IPS-NIHi11 (cell line): Measurements from ENCODE around the gene MARS1.

Experiments
- DNase-seq: peaks from one replicate; pipeline ENCODE4 v3.0.0; 2012; ENCODE audit warnings: mixed read lengths, low spot score

Gene MARS1

DNA sequence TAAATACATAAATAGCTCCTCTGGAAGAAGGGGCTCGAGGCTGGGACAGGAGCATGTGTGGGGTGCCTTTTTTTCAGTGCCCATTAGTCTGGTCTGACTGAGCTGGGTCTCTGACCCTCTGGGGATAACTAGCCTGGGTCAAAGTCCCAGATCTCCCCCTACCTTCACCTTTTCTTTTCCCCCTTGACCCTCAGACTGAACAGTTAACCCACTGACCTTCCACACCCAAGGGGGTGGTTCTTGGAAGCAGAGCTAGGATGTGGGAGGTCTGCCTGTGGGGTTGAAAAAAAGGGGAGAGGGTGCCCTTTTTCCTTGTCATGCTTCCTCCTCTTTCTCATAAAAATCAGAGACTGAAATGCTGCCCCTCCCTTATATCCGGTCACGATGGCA, 29.2 kb upstream of the MARS1 start:
- no peak for DNase-seq

DNA sequence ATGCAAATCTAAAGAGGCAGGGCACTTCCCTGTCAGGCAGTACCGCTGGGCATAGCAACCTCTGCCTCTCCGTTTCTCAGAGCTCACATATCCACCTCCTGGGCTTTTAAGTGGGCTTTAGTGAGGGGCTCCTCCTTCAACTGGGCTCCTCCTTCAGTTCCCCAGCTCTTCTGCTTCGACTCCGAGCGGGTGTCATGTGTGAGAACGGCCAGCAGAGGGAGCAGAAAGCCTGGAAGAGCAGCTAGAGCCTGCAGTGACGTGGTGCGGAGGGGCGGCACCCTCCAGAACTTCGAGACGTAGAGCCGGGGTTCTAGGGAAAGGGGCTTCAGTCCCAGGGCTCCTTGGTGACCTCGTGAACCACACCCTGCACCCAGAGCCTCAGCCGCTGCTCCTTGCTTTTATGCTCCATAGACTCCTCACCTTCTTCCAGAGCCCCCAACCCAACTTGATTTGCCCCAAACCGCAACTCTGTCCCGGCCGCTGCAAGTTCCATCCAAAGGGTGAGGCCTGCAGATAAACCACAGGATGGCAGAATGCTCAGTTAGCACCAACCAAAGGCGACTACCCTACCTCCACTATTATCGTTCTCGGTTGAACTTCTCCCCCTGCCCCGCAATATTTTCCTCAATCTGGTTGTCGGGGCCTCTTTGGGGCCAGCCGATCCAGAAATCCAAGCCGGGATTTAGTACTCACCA, 28.7 kb upstream of the MARS1 start:
- peak; percentile 70 for DNase-seq

DNA sequence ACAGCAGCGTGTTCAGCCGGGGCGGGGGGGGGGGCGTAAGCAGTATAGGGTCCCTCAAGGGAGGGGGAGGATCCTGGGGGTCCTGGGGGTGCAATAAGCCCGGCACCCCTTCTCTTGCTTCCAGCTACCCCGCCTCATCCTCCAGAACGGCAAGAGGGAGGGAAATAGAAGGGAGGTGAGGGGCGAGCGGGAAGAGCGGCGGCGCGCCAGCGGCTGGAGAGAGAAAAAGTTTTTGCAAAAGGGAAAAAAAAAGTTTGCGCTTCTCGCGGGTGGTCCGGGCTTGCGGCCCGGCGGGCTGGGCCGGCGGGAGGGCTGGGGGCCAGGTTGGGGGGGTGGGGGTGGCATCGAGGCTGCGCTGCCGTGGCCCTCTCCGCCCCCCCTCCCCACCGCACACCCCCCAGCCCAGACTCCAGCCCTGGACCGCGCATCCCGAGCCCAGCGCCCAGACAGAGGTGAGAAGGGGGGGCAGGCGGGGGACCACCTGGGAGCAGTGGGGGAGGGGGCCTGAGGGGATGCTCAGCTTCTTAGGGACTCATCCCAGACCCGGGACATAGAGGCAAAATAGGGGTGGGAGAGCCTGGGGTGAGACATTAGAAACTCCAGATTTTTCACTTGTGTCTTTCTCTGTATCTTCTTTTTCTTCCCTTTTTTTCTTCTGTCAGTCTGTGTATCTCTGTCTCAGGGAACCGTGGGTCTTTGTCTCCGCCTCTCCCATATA, 28.0 kb upstream of the MARS1 start, which contains the start of gene GLI1:
Gene GLI1, plus strand, starts transcription at position 36 of the 718 bp plus-strand sequence. CDS start 3,907 bp downstream, outside the sequence.
- no peak for DNase-seq

DNA sequence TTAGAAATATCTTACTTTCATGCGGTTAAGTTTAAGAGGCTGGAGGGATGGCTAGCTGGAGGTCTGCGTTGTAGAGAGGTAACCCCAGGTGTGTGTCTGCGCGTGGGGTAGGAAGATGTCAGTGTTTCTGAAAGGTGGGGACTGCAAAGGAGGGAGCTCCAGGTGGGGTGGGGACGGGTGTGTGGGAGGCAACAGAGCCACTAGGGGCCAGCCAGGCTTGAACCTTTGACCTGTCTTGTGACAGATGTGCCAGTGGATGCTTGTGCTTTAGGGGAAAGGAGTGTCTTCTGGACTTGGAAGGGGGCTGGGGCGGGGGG, 27.4 kb upstream of the MARS1 start:
- no peak for DNase-seq

DNA sequence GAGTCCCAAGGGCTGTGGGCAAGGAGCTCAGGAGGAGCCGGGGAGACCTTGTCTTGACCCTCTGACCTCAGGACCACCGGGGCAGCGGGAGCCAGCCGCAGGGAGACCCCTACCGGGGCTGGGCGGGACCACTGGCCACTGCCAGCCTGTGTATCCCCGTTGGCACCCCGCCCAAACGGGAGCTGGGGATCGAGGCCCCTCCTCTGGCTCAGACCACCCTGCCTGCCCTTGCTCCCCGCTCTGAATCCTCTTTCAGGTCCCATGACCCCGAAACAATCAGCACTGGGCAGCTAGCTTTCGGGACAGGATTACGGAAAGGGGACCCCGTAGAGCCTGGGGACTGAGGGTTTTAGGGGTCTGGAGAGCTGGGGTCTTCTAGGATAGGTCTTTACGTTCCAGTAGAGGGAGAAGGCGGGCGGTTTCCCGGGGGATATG, 27.0 kb upstream of the MARS1 start:
- peak; percentile 34 for DNase-seq

DNA sequence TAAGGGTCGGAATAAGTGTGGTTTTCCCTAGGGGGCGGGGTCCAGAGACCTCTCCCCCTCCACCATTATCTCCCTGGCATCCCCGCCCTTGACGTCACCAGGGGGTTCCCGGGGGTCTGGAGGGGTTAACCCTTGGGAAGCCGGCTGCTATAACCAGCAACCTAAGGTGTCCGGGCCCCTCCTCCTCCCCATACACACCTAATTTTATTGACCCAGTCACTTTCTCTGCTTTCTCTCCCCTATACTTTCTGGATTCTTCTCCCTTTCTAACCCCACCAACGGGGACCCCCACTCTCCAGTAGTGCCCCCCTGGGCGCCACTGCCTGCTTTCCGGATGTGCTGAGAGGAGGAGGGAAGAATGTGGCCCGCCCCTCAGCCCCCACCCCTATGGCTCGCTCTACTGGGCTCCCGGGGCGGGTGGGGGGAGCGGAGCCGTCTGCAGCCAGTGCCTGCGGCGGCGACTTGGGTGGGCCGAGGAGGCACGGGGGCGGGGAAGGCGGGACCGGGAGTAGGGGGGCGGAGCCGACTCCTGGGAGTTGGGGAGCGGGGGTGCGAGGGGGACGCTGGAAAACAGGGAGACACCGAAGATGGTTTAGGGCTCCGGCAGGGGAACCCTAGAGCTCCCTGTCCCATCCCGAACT, 26.5 kb upstream of the MARS1 start:
- DNase-seq, result peak; percentile 81

DNA sequence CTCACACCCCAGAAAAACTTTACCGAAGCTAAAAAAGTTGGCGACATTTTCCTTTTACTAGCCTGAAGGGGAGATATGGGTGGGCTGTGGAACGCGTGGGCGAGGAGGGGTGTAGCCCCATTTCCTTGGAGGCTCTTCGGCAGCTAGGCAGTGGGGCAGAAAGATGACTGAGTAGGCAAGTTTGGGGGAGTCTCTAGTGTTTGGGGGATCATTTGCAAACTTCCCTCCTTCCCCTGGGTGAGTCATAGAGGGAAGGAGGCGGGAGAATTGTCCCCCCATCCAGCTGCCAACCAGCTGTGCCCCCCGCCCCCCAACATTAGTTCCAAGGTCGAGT, 26.0 kb upstream of the MARS1 start:
- DNase-seq, result no peak

DNA sequence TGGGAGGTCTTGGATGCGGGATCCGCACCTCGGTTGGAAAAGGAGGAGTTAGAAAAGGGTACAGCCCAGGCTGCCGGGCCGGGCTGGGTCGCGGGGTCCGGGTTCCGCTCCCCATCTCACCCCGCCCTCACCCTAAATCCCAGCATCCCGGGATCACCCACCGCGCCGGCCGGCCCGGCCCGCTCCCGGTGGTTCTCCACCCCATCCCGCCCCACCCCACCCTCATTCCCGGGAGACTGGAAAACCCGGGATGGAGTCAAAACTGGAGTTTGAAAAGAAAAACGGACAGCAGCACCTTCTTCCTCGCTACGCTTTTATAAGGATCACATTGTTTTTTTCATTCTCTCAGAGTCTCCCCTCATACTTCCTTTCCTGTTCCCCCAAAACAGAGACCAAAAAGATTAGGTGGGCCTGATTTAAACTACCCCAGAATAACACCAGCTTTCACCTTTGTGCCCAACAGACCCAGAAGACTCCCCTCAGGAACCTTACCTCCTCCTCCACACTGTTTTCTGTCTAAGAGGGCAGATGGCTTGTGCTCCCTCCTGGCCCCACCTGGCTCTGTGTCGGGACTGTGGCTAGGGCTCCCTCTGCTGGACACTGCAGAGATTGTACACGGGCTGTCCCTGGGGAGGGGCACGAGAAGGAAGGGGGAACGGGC, 25.5 kb upstream of the MARS1 start:
- peak; percentile 95 for DNase-seq

DNA sequence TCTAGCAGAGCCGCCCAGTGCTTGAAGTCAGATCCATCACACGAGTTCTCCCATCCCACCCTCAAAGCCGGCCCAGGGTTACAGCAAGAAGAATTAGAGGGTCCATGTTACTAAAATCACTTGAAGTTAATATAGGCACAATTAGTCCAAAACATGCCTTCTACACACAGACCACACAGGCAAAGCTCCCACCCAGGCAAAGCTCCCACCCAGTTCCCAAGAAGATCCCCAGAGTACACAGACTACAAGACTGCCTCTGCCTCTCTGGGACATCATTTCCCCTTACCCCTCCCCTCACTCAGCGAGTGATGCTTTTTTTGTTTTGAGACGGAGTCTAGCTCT, 25.0 kb upstream of the MARS1 start:
- DNase-seq, result no peak

DNA sequence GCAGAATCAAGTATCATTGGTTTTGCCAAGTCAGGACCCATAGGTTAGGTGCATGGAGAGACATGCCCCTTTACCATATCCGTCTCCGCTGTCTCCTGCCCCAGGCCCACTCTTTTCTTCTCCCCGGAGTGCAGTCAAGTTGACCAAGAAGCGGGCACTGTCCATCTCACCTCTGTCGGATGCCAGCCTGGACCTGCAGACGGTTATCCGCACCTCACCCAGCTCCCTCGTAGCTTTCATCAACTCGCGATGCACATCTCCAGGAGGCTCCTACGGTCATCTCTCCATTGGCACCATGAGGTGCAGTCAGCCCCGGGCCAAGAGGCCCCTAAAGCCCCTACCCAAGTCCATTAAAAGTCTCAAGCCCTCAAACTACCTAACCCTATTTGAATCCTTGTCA, 23.3 kb upstream of the MARS1 start:
- no peak for DNase-seq

DNA sequence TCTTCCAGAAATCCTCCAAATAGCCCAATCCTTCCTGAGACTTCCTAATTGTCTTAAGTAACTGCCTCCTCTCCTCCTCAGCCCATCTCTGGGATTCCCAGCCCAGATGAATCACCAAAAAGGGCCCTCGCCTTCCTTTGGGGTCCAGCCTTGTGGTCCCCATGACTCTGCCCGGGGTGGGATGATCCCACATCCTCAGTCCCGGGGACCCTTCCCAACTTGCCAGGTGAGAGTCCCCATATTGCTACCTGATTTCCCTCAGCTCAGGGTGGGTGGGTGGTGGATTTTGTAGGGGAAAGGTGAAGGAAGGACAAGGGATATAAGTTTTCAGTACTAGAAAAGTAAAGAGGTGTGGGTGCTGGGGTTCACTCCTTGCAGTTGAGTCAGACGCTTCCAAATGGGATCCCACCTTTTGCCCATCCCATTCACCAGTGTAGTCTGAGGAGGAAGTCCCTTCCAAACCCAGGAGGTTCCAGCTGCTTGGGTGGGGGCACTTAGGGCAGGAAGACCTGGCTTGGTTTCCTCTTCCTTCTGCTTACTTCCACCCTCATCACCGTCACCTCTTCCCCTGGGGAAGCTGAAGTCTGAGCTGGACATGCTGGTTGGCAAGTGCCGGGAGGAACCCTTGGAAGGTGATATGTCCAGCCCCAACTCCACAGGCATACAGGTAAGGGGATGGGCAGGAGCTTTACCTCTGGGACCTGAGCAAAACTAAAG, 22.7 kb upstream of the MARS1 start:
- no peak for DNase-seq

DNA sequence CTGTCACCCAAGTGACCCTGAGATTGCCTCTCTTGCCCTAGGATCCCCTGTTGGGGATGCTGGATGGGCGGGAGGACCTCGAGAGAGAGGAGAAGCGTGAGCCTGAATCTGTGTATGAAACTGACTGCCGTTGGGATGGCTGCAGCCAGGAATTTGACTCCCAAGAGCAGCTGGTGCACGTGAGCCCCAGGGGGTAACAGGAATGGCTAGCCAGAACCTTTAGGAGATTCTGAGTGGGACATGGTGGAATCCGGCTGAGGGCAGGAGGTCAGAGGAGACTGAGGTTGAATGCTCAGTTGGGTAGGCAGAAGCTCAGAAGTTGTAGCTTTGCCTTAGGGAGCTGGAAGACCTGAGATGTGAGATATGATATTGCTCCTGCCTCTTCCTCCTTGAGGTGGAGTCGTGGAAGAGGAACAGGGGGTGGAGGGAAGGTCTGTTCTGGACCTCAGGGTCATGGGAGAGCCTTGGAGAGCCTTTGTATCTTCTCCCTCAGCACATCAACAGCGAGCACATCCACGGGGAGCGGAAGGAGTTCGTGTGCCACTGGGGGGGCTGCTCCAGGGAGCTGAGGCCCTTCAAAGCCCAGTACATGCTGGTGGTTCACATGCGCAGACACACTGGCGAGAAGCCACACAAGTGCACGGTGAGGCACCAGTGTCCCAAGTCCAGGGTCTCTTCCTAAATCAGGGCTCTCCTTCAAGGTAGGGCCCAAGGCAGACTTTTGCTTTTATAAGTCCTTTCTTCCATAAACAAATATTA, 21.9 kb upstream of the MARS1 start:
- DNase-seq, result no peak

DNA sequence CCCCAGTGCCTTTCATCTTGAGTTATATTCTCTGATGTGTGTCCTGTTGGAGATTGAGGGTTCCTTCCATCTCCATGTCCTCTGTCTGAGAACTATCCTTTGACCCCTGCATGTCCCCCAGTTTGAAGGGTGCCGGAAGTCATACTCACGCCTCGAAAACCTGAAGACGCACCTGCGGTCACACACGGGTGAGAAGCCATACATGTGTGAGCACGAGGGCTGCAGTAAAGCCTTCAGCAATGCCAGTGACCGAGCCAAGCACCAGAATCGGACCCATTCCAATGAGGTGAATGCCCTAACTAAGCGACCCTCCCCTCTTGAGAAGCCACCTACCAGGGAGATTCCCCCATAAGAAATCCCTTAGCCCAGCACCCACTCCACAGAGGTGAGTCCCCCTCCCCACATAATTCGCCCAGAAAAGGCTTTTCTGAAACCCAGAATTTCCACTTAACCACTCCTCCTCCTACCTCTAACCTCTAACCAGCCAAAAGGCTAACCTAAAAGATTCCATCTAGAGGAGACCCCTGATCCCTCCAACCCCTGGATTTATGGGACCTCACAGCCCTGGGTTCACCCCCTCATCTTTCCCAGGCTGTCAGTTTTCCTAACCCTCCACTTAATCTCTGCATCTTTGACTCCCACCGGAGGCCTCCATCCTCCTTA, 20.5 kb upstream of the MARS1 start:
- DNase-seq, result no peak

DNA sequence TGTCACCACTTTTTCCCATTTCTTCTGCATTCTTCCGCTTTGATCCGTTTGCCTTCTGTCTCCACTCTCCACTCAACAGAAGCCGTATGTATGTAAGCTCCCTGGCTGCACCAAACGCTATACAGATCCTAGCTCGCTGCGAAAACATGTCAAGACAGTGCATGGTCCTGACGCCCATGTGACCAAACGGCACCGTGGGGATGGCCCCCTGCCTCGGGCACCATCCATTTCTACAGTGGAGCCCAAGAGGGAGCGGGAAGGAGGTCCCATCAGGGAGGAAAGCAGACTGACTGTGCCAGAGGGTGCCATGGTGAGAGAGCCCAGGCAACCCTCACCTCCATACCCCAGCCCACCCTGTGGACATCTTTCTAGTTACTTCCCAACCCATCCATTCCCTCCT, 20.0 kb upstream of the MARS1 start:
- DNase-seq, result no peak

DNA sequence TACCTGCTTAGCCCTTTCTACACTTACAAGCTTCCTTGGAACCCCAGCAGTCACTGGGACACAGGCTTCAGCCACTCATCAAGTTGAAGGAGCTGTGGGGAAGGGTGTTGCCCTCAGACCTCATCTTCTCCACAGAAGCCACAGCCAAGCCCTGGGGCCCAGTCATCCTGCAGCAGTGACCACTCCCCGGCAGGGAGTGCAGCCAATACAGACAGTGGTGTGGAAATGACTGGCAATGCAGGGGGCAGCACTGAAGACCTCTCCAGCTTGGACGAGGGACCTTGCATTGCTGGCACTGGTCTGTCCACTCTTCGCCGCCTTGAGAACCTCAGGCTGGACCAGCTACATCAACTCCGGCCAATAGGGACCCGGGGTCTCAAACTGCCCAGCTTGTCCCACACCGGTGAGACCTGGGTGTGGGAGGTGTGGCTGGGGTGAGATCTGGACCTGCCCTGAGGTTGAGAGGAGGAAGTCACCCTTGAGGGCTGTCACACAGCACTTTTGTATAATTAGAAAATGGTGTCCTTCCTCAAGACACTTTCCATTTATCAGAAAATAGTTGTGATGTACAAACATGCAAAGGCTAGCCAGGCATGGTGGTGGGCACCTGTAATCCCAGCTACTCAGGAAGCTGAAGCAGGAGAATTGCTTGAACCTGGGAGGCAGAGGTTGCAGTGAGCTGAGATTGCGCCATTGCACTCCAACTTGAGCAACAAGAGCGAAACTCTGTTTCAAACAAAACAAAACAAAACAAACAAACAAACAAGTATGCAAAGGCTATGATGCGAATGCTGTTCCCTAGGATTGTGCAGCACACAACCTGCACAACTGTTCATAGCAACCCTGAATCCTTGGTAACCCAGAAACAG, 18.3 kb upstream of the MARS1 start:
- no peak for DNase-seq

DNA sequence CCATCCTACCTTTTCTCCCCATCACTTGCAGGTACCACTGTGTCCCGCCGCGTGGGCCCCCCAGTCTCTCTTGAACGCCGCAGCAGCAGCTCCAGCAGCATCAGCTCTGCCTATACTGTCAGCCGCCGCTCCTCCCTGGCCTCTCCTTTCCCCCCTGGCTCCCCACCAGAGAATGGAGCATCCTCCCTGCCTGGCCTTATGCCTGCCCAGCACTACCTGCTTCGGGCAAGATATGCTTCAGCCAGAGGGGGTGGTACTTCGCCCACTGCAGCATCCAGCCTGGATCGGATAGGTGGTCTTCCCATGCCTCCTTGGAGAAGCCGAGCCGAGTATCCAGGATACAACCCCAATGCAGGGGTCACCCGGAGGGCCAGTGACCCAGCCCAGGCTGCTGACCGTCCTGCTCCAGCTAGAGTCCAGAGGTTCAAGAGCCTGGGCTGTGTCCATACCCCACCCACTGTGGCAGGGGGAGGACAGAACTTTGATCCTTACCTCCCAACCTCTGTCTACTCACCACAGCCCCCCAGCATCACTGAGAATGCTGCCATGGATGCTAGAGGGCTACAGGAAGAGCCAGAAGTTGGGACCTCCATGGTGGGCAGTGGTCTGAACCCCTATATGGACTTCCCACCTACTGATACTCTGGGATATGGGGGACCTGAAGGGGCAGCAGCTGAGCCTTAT, 17.4 kb upstream of the MARS1 start:
- no peak for DNase-seq

DNA sequence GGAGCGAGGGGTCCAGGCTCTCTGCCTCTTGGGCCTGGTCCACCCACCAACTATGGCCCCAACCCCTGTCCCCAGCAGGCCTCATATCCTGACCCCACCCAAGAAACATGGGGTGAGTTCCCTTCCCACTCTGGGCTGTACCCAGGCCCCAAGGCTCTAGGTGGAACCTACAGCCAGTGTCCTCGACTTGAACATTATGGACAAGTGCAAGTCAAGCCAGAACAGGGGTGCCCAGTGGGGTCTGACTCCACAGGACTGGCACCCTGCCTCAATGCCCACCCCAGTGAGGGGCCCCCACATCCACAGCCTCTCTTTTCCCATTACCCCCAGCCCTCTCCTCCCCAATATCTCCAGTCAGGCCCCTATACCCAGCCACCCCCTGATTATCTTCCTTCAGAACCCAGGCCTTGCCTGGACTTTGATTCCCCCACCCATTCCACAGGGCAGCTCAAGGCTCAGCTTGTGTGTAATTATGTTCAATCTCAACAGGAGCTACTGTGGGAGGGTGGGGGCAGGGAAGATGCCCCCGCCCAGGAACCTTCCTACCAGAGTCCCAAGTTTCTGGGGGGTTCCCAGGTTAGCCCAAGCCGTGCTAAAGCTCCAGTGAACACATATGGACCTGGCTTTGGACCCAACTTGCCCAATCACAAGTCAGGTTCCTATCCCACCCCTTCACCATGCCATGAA, 16.8 kb upstream of the MARS1 start:
- no peak for DNase-seq

DNA sequence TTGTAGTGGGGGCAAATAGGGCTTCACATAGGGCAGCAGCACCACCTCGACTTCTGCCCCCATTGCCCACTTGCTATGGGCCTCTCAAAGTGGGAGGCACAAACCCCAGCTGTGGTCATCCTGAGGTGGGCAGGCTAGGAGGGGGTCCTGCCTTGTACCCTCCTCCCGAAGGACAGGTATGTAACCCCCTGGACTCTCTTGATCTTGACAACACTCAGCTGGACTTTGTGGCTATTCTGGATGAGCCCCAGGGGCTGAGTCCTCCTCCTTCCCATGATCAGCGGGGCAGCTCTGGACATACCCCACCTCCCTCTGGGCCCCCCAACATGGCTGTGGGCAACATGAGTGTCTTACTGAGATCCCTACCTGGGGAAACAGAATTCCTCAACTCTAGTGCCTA, 16.2 kb upstream of the MARS1 start:
- no peak for DNase-seq

DNA sequence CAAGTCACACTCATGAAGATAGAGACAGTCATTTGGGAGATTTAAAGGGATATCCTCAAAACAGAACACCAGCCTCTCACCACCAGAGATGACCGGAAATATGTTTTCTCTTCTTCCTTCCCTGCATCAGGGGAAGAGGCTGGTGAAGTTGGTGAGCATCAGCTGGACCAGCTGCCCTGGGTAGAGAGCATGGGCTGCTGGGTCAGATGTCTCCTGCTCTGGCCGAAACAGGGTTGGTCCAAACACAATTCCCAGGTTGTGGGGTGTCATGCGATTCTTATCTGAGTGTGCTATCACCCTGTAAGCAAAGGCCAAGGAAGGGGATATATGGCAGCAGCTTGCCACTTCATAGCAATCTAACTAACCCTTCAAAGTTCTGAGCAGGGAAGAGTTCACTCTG, 15.5 kb upstream of the MARS1 start:
- DNase-seq, result no peak
